ENCODE results near the gene CLCA2.

Gene CLCA2

DNA sequence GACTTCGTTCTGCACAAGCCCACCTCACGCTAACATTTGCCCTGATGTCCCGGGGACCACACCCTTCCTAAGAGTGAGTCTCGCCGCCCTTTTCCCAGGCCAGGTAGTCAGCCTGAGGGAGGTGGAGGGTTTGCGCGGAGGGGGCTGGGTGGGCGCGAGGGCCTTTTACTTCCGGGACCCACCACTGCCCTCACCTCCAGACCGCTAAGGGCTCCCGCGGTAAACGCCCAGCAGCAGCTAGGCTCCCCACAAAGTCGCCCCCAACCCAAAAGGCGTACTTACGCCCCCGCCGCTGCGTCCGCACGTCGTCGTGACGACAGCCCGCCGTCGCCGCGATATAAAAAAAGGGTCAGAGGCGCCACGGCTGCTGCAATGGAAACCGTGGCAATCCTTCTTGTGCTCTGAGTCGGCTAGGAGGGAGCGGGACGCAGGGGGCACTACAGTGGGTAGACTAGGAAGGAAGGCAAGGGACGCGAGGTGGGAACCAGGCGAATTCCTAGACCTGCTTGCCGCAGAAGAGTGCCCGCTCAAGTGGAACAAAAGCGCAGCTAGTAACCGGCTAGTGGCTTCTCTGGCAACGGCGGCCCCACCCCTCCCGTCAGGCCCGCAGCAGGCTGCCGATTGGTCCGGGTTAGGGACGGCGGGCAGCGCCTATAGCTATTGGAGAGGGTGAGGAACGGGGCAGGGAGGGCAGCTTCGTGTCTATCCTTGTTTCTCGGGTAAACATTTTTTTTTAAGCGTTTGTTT, 28.0 kb upstream of the CLCA2 start, which contains the start of gene ODF2L:
Gene ODF2L, minus strand, starts transcription at position 573 of the 747 bp plus-strand sequence. CDS start 9,296 bp downstream, outside the sequence.
- TF ChIP-seq POLR2A (IDR thresholded peaks at IDR 0.05; ENCODE audit: extremely low read depth, insufficient read length) (peak; percentile 39), CTCF (IDR thresholded peaks at IDR 0.05; ENCODE audit: low read depth, low read length) (no peak), MAX (IDR thresholded peaks at IDR 0.05; ENCODE audit: low read depth, low read length) (no peak), MYC (IDR thresholded peaks at IDR 0.05; ENCODE audit: low read depth, low read length) (no peak)
- H3K4me3 ChIP-seq (ENCODE audit: low read depth, low read length), result peak within 1 kb of the TSS; percentile 84
- DNase-seq (ENCODE audit: low read depth), result peak; percentile 90

DNA sequence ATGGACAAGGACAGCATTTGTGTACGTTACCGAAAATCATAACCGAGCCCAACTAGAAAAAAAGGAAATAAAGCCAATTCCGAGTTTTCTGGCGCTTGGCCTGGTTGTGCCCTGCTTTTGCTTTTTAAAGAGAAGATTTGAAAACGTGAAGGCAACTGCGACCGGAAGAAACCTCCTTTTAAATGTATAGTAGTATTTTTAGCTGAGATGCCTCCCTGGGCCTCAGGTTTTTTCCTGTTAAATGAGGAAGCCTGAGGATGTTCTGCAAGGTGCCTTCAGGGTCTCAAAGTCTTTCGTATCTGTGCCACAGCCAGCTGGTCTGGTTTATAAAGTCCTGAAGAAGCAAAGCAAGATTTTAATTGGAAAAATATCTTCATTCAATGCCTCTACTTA, 27.5 kb upstream of the CLCA2 start:
- DNase-seq (ENCODE audit: low read depth), result peak; percentile 56
- TF ChIP-seq MYC (IDR thresholded peaks at IDR 0.05; ENCODE audit: low read depth, low read length) (no peak), MAX (IDR thresholded peaks at IDR 0.05; ENCODE audit: low read depth, low read length) (no peak), POLR2A (IDR thresholded peaks at IDR 0.05; ENCODE audit: extremely low read depth, insufficient read length) (no peak), CTCF (IDR thresholded peaks at IDR 0.05; ENCODE audit: low read depth, low read length) (no peak)
- peak overlapping the region; percentile 84 for H3K4me3 ChIP-seq (ENCODE audit: low read depth, low read length)

DNA sequence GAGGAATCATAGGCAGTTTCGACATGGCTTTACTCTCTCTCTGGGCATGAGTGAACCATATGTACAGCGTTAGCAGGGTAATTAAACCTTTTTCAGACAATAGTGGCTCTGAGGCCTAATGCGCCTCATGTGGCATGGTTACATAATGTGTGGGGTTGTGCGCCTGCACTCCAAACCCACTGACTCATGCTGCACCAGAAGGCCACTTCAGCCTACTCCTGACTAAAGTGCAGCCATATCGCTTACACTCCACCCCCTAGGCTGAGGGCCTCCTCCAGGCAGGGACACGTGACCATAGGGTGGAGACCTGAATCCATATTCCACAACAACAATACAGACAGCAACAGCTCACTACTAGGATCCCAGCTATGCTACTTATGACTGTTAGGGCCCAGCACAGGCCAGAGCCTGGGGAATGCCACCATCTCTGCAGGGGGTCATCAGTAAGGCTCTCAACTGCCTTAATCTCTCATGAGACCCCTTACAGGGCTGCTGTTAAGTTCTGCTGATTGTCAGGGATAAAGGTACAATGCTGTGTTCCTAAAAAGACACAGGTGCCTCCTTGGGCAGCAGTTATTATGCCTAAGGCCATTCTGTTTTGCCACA, 14.5 kb upstream of the CLCA2 start:
- DNase-seq (ENCODE audit: low read depth), result peak; percentile 65
- TF ChIP-seq CTCF (IDR thresholded peaks at IDR 0.05; ENCODE audit: low read depth, low read length) (no peak), MAX (IDR thresholded peaks at IDR 0.05; ENCODE audit: low read depth, low read length) (0 out of 2 replicates have a peak, but pooled peaks have one; percentile 8), MYC (IDR thresholded peaks at IDR 0.05; ENCODE audit: low read depth, low read length) (no peak), POLR2A (IDR thresholded peaks at IDR 0.05; ENCODE audit: extremely low read depth, insufficient read length) (no peak)
- H3K4me3 ChIP-seq (ENCODE audit: low read depth, low read length), result no peak overlapping the region

GRCh38 chr1:86410879-86411278, 13.1 kb upstream of the CLCA2 start:
- TF ChIP-seq POLR2A (IDR thresholded peaks at IDR 0.05; ENCODE audit: extremely low read depth, insufficient read length) (no peak), MYC (IDR thresholded peaks at IDR 0.05; ENCODE audit: low read depth, low read length) (no peak), MAX (IDR thresholded peaks at IDR 0.05; ENCODE audit: low read depth, low read length) (no peak), CTCF (IDR thresholded peaks at IDR 0.05; ENCODE audit: low read depth, low read length) (no peak)
- no peak for DNase-seq (ENCODE audit: low read depth)
- H3K4me3 ChIP-seq (ENCODE audit: low read depth, low read length), result no peak overlapping the region

DNA sequence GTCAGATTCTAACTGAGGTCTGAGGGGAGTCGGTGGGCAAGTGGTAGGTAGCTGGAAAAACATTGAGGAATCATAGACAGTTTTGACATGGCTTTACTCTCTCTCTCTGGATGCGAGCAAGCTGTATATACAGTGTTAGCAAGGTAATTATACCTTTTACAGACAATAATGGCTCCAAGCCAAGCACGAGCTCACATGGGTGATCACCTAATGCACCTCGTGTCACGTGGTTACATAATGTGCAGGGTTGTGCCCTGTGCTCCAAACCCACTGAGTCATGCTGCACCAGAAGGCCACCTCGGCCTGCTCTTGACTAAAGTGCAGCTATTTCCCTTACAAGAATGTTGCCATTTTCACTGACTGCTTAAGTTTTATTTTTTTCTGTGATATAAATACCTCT, 7.6 kb upstream of the CLCA2 start:
- no peak for DNase-seq (ENCODE audit: low read depth)
- no peak overlapping the region for H3K4me3 ChIP-seq (ENCODE audit: low read depth, low read length)

More for the DNA sequence above, 7.6 kb upstream of the CLCA2 start:
- TF ChIP-seq CTCF (IDR thresholded peaks at IDR 0.05; ENCODE audit: low read depth, low read length), result no peak
- no peak for TF ChIP-seq POLR2A (IDR thresholded peaks at IDR 0.05; ENCODE audit: extremely low read depth, insufficient read length)
- no peak for TF ChIP-seq MYC (IDR thresholded peaks at IDR 0.05; ENCODE audit: low read depth, low read length)
- TF ChIP-seq MAX (IDR thresholded peaks at IDR 0.05; ENCODE audit: low read depth, low read length), result no peak

Measured in NB4 (cell line).